Measurements from ENCODE around the gene CRBN.

- TF ChIP-seq CTCF (IDR thresholded peaks at IDR 0.05) (no peak), POLR2AphosphoS5 (IDR thresholded peaks at IDR 0.05; ENCODE audit: low read depth, low read length) (no peak), EZH2phosphoT487 (IDR thresholded peaks at IDR 0.05; ENCODE audit: borderline replicate concordance, low read depth) (no peak), TEAD4 (IDR thresholded peaks at IDR 0.05; ENCODE audit: borderline replicate concordance, insufficient read depth) (no peak), GABPA (IDR thresholded peaks at IDR 0.05; ENCODE audit: low read depth) (no peak), TAF1 (IDR thresholded peaks at IDR 0.05; ENCODE audit: borderline replicate concordance, low read depth, low read length) (no peak), JUND (IDR thresholded peaks at IDR 0.05) (no peak), MEF2A (IDR thresholded peaks at IDR 0.05; ENCODE audit: borderline replicate concordance, low read depth) (no peak), YY1 (IDR thresholded peaks at IDR 0.05; ENCODE audit: low read depth) (no peak), FOXM1 (IDR thresholded peaks at IDR 0.05; ENCODE audit: low read depth) (no peak), REST (IDR thresholded peaks at IDR 0.05; ENCODE audit: low read depth, low read length) (no peak), EP300 (IDR thresholded peaks at IDR 0.05; ENCODE audit: borderline replicate concordance in 1 of 2, low read depth in 1 of 2, low read length in 1 of 2) (no peak)
Observed at GRCh38 chr3:3129579-3129978, 49.9 kb downstream of the CRBN start.
